GM13977 (cell line): ENCODE results near the gene CHM.

Experiments
- DNase-seq: peaks from one replicate; pipeline ENCODE4 v3.0.0; 2012; ENCODE audit warnings: low spot score
- CTCF ChIP-seq: IDR thresholded peaks from 2 replicates; pipeline ENCODE4 v1.5.1; 2012; ENCODE audit warnings: mild to moderate bottlenecking, control low read depth; ENCODE audit not compliant: insufficient read depth; ENCODE audit errors: extremely low read depth, missing control alignments
- in situ Hi-C: fragments of 300-500 bp; cut with MboI; formaldehyde crosslinking; loops from one replicate; pipeline ENCODE4 v1.12.0; 2022; ENCODE audit warnings: low sequenced_read_pairs, low pct_unique_long_range_greater_than_20kb, mixed read lengths, inconsistent platforms; ENCODE audit not compliant: unreplicated experiment

Gene CHM

GRCh38 chrX:85882601-85883000 is 164.8 kb downstream of the CHM start:
- in situ Hi-C loops, result no loop called here
- TF ChIP-seq CTCF, result no peak
- DNase-seq, result no peak

GRCh38 chrX:85870585-85870984 is 176.8 kb downstream of the CHM start:
- TF ChIP-seq CTCF, result no peak
- in situ Hi-C loops, result loop anchor here (25.0 kb wide), 1 partner anchor 292 kb away; no protein-coding TSS in a partner anchor
- no peak for DNase-seq

- no peak for DNase-seq
- TF ChIP-seq CTCF, result no peak
- in situ Hi-C loops, result loop anchor here (25.0 kb wide), 1 partner anchor 297 kb away; no protein-coding TSS in a partner anchor
These were observed 182.0 kb downstream of the CHM start for GRCh38 chrX:85865324-85865723.

GRCh38 chrX:85859426-85859825 is 187.9 kb downstream of the CHM start:
- in situ Hi-C loops, result loop anchor here (25.0 kb wide), 1 partner anchor 303 kb away; no protein-coding TSS in a partner anchor
- no peak for TF ChIP-seq CTCF
- no peak for DNase-seq

- in situ Hi-C loops, result loop anchor here (25.0 kb wide), 1 partner anchor 311 kb away; no protein-coding TSS in a partner anchor
- peak; percentile 8 for DNase-seq
- TF ChIP-seq CTCF, result peak; percentile 48
These were observed 195.9 kb downstream of the CHM start for GRCh38 chrX:85851418-85851817.

GRCh38 chrX:85836868-85837267 is 210.5 kb downstream of the CHM start:
- no peak for DNase-seq
- in situ Hi-C loops, result no loop called here
- TF ChIP-seq CTCF, result no peak

- no peak for TF ChIP-seq CTCF
- in situ Hi-C loops, result no loop called here
- no peak for DNase-seq
These were observed 218.6 kb downstream of the CHM start for GRCh38 chrX:85828771-85829170.
